GM19467 (cell line): ENCODE measurements around the gene RAPGEF4.
A peak's percentile ranks its signal among the peaks of the same experiment; 100 is the strongest.
"Not testable (repeated sequence)": the region's sequence is repeated elsewhere in the genome, so short reads cannot be mapped to it uniquely, and the experiment has no call there.

ENCODE experiments used
- ATAC-seq: cut with Tn5 transposase; IDR thresholded peaks from one replicate; pipeline ENCODE4 v1.9.1; 2021; ENCODE audit warnings: mild to moderate bottlenecking, moderate library complexity; ENCODE audit not compliant: unreplicated experiment

The RAPGEF4 gene

GRCh38 chr2:173027181-173028128 lies 291.8 kb downstream of the RAPGEF4 start:
- ATAC-seq = no peak

GRCh38 chr2:173028141-173028540 lies 292.5 kb downstream of the RAPGEF4 start:
- no peak for ATAC-seq

GRCh38 chr2:173028671-173029070 lies 293.0 kb downstream of the RAPGEF4 start:
- no peak for ATAC-seq

- no peak for ATAC-seq
These were observed 295.2 kb downstream of the RAPGEF4 start for GRCh38 chr2:173030561-173031490.

GRCh38 chr2:173032032-173032431 lies 296.4 kb downstream of the RAPGEF4 start:
- no peak for ATAC-seq

- ATAC-seq = no peak
These were observed 297.4 kb downstream of the RAPGEF4 start for GRCh38 chr2:173033084-173033483.

- no peak for ATAC-seq
These were observed 298.5 kb downstream of the RAPGEF4 start for GRCh38 chr2:173034143-173034542.

- no peak for ATAC-seq
These were observed 301.8 kb downstream of the RAPGEF4 start for GRCh38 chr2:173037245-173038120.

GRCh38 chr2:173038257-173038656 lies 302.6 kb downstream of the RAPGEF4 start:
- ATAC-seq = not testable (repeated sequence)

GRCh38 chr2:173040729-173041128 lies 305.1 kb downstream of the RAPGEF4 start:
- ATAC-seq = no peak

- ATAC-seq = no peak
These were observed 307.8 kb downstream of the RAPGEF4 start for GRCh38 chr2:173043476-173043875.

GRCh38 chr2:173043897-173044519 lies 308.4 kb downstream of the RAPGEF4 start:
- no peak for ATAC-seq

- no peak for ATAC-seq
These were observed 309.0 kb downstream of the RAPGEF4 start for GRCh38 chr2:173044686-173045085.

GRCh38 chr2:173045181-173045580 lies 309.5 kb downstream of the RAPGEF4 start:
- no peak for ATAC-seq

GRCh38 chr2:173048522-173048896 lies 312.9 kb downstream of the RAPGEF4 start:
- peak; percentile 5 for ATAC-seq

- peak; percentile 83 for ATAC-seq
These were observed 313.4 kb downstream of the RAPGEF4 start for GRCh38 chr2:173048897-173049661.

GRCh38 chr2:173049831-173050230 lies 314.2 kb downstream of the RAPGEF4 start:
- ATAC-seq = no peak

GRCh38 chr2:173050684-173051083 lies 315.0 kb downstream of the RAPGEF4 start:
- ATAC-seq = no peak

- no peak for ATAC-seq
These were observed 316.0 kb downstream of the RAPGEF4 start for GRCh38 chr2:173051463-173052215.
